RWPE1 (cell line): ENCODE measurements around the gene EYA4.

Experiments
- CTCF ChIA-PET: fragments of 350-600 bp; sonication (Branson Sonifier 250); formaldehyde crosslinking; extraction: SDS; loops from one replicate; lab custom pipeline; 2021; lab: Yijun Ruan, JAX
- POLR2A ChIA-PET: fragments of 400-600 bp; formaldehyde crosslinking; extraction: SDS; loops from one replicate; lab custom pipeline; 2020; ENCODE audit warnings: antibody characterized with exemption; ENCODE audit not compliant: low non-redundant PET; lab: Yijun Ruan, JAX
- DNase-seq: peaks from one replicate; pipeline ENCODE4 v3.0.0; 2012; ENCODE audit warnings: low spot score
- H3K27ac ChIP-seq: fragments of 450-650 bp; 2 replicates; pipeline ENCODE4 v1.5.1; 2017
- CTCF ChIP-seq: fragments of 450-650 bp; conservative IDR thresholded peaks from 2 replicates; pipeline ENCODE4 v1.5.1; 2017; ENCODE audit warnings: low read depth, mild to moderate bottlenecking

The EYA4 gene

GRCh38 chr6:133343220-133343619, 102.1 kb downstream of the EYA4 start:
- CTCF ChIA-PET: interaction anchor here (0.7 kb wide), 1 partner anchor 135 kb away, joined by 3 read pairs; no protein-coding TSS in a partner anchor
- TF ChIP-seq CTCF: no peak
- POLR2A ChIA-PET: no interaction called here
- no peak overlapping the region for H3K27ac ChIP-seq
- DNase-seq: no peak

- no peak overlapping the region for H3K27ac ChIP-seq
- ChIA-PET POLR2A (no interaction called here), CTCF (no interaction called here)
- TF ChIP-seq CTCF: no peak
- DNase-seq: no peak
Observed at GRCh38 chr6:133348846-133349245, 107.7 kb downstream of the EYA4 start.

- no peak overlapping the region for H3K27ac ChIP-seq
- CTCF ChIA-PET: no interaction called here
- DNase-seq: no peak
- no peak for TF ChIP-seq CTCF
- POLR2A ChIA-PET: no interaction called here
Observed at GRCh38 chr6:133350928-133351327, 109.8 kb downstream of the EYA4 start.

GRCh38 chr6:133352046-133352445, 110.9 kb downstream of the EYA4 start:
- no peak overlapping the region for H3K27ac ChIP-seq
- no peak for DNase-seq
- CTCF ChIA-PET: interaction anchor here (0.7 to 0.8 kb wide), 2 partner anchors 20 to 529 kb away, joined by 4 to 6 read pairs; no protein-coding TSS in a partner anchor
- no peak for TF ChIP-seq CTCF
- POLR2A ChIA-PET: no interaction called here

GRCh38 chr6:133353061-133353460, 111.9 kb downstream of the EYA4 start:
- CTCF ChIA-PET: no interaction called here

GRCh38 chr6:133355922-133356321, 114.8 kb downstream of the EYA4 start:
- H3K27ac ChIP-seq: no peak overlapping the region
- TF ChIP-seq CTCF: no peak
- CTCF ChIA-PET: no interaction called here
- DNase-seq: no peak
- POLR2A ChIA-PET: no interaction called here

More at GRCh38 chr6:133353061-133353460, 111.9 kb downstream of the EYA4 start:
- TF ChIP-seq CTCF: no peak
- no peak for DNase-seq
- no peak overlapping the region for H3K27ac ChIP-seq
- POLR2A ChIA-PET: no interaction called here
